ENCODE data around the gene PIGV.

DNA sequence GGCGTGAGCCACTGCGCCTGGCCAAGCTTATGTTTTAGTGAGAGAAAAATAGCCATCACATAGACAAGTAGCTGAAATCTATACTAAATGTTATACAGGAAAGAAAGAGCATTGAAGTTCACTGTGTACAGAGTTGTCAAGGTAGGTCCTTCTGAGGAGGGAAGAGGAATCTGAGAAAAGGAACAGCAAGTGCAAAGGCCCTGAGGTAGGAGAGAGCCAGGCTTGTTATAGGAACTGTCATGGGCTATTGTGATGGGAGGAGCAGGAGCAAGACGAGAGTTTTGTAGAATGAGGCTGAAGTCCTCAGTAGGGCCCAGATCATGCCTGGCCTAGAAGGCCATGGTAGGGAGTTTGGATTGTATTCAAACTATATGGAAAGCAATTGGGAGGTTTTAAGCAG is 43.3 kb downstream of the PIGV start:
- TF ChIP-seq, protein P1, sequence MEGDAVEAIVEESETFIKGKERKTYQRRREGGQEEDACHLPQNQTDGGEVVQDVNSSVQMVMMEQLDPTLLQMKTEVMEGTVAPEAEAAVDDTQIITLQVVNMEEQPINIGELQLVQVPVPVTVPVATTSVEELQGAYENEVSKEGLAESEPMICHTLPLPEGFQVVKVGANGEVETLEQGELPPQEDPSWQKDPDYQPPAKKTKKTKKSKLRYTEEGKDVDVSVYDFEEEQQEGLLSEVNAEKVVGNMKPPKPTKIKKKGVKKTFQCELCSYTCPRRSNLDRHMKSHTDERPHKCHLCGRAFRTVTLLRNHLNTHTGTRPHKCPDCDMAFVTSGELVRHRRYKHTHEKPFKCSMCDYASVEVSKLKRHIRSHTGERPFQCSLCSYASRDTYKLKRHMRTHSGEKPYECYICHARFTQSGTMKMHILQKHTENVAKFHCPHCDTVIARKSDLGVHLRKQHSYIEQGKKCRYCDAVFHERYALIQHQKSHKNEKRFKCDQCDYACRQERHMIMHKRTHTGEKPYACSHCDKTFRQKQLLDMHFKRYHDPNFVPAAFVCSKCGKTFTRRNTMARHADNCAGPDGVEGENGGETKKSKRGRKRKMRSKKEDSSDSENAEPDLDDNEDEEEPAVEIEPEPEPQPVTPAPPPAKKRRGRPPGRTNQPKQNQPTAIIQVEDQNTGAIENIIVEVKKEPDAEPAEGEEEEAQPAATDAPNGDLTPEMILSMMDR (IDR thresholded peaks at IDR 0.05), result no peak
- no peak for TF ChIP-seq EP300 (IDR thresholded peaks at IDR 0.05)

Data from stomach (tissue), 4 donors.